Heart left ventricle (tissue), 13 donors: Measurements from ENCODE around the gene KANSL2.

ENCODE experiments used
- POLR2A ChIP-seq, 2 donors: fragments of 450-650 bp; IDR thresholded peaks; one replicate each; pipeline ENCODE4 v1.6.1; 2017; ENCODE audit warnings: antibody characterized with exemption in 2 of 2, mild to moderate bottlenecking in 2 of 2, moderate library complexity in 2 of 2
- TF ChIP-seq, protein P1 (sequence below), 12 donors: fragments of 200-600 bp; sonication (generic) in 4 of 12; IDR thresholded peaks; one replicate each; pipeline versions ENCODE4 v1.5.0 to v1.8.0; 2018 to 2022; ENCODE audit warnings: antibody characterized with exemption in 12 of 12, mild to moderate bottlenecking in 5 of 12
- donor health status: ischemic (EF 13 %, LVEDD 7.1; RV severe dilation, severe dysfunction).
- donor health status: DM: no; HTN: yes; CAD: no.
- donor health status: DM: no; HTN: no; CAD: no.
- donor health status: ischemic (EF 25% LVEDD 6.9; RV normal size, moderate dysfunction).
- donor health status: ischemic (EF 25% LVEDD 5.7; RV mildly dilated, moderate dysfunction).
- donor health status: ischemic (EF 35%, LVEDD 5.7; RV mildly dilated, moderate dysfunction).
- donor health status: nonischemic (EF 11% LVEDD 7.7; RV severe dilation, severe dysfunction).
- donor health status: DM: yes; HTN: yes; CAD: no.
- donor health status: PGD.
- donor health status: ischemic (EF 29% LVEDD 5.4; RV normal size, mild dysfunction).
- donor health status: nonischemic (EF 23%, LVEDD 6.1; RV moderate dilation, normal function).

DNA sequence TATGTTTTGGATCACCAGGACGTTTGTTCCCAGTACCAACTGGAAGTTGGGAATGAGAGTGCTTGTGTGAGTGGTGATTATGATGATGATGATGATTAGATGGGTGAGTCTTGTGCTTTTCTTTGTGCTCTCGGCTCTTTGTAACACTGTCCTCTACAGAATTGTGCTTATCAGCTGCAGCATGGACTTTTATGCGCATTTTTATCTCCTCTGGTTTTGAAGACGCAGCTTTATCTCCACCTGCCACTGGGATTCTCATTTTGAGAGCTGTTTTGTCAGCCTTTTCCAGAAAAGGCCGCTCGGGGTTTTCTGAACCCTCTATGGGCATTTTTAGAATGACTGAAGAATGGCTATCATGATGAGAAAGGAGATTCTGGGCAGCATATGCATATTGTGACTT lies 11.5 kb upstream of the KANSL2 start:
- TF ChIP-seq, protein P1, sequence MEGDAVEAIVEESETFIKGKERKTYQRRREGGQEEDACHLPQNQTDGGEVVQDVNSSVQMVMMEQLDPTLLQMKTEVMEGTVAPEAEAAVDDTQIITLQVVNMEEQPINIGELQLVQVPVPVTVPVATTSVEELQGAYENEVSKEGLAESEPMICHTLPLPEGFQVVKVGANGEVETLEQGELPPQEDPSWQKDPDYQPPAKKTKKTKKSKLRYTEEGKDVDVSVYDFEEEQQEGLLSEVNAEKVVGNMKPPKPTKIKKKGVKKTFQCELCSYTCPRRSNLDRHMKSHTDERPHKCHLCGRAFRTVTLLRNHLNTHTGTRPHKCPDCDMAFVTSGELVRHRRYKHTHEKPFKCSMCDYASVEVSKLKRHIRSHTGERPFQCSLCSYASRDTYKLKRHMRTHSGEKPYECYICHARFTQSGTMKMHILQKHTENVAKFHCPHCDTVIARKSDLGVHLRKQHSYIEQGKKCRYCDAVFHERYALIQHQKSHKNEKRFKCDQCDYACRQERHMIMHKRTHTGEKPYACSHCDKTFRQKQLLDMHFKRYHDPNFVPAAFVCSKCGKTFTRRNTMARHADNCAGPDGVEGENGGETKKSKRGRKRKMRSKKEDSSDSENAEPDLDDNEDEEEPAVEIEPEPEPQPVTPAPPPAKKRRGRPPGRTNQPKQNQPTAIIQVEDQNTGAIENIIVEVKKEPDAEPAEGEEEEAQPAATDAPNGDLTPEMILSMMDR (IDR thresholded peaks at IDR 0.05): no peak
- no peak for TF ChIP-seq POLR2A (IDR thresholded peaks at IDR 0.05)
